NK-92 (cell line): Measurements from ENCODE around the gene PPP4R1.
"Not testable (repeated sequence)": the region's sequence is repeated elsewhere in the genome, so short reads cannot be mapped to it uniquely, and the experiment has no call there.

Source experiments
- DNase-seq: peaks from one replicate; lab custom pipeline; 2025; ENCODE audit not compliant: unreplicated experiment; lab: John Stamatoyannopoulos, UW

Gene PPP4R1

DNA sequence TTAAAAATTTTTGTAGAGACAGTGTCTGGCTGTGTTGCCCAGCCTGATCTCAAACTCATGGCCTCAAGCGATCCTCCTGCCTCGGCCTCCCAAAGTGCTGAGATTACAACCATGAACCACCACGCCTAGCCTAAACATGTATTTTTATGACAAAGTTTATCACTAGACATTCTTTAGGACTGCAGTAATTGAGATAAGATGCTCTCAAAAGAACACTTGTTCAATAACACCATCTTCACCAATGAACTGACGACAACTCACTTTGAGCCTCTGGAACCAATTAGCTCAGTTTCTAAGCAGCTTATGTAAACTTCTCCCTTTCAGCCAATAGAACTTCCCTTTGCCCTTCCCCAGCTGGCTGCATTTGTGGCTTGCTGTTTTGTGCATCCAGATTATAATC, 15.3 kb upstream of the PPP4R1 start:
- DNase-seq, result no peak

DNA sequence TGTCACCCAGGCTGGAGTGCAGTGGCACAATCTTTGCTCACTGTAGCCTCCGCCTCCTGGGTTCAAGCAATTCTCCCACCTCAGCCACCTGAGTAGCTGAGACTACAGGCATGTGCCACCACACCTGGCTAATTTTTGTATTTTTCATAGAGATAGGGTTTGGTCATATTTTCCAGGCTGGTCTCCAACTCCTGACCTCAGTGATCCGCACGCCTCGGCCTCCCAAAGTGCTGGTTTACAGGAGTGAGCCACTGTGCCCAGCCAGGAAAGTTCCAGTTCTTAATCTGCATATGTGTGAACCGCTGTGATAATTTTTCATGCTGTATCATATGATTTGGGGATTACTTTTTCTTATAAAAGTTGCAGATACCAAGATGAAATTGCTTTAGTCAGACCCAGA, 14.6 kb upstream of the PPP4R1 start:
- DNase-seq, result no peak

- no peak for DNase-seq
These were observed 13.3 kb upstream of the PPP4R1 start for GRCh38 chr18:9627642-9628041.

DNA sequence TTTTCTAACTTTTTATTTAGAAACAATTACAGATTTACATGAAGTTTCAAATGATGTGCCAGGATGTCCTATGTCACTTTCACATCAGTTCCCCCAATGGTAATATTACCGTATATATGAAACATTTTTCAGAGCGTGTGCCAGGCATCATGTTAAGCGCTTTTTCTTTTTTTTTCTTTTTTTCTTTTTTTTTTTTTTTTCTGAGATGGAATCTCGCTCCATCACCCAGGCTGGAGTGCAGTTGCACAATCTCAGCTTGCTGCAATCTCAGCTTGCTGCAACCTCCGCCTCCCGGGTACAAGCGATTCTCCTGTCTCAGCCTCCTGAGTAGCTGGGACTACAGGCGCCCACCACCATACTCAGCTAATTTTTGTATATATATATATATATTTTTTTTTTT, 5.6 kb upstream of the PPP4R1 start:
- DNase-seq, result no peak

- no peak for DNase-seq
These were observed 5.2 kb upstream of the PPP4R1 start for GRCh38 chr18:9619545-9619944.

GRCh38 chr18:9619056-9619455, 4.7 kb upstream of the PPP4R1 start:
- no peak for DNase-seq

DNA sequence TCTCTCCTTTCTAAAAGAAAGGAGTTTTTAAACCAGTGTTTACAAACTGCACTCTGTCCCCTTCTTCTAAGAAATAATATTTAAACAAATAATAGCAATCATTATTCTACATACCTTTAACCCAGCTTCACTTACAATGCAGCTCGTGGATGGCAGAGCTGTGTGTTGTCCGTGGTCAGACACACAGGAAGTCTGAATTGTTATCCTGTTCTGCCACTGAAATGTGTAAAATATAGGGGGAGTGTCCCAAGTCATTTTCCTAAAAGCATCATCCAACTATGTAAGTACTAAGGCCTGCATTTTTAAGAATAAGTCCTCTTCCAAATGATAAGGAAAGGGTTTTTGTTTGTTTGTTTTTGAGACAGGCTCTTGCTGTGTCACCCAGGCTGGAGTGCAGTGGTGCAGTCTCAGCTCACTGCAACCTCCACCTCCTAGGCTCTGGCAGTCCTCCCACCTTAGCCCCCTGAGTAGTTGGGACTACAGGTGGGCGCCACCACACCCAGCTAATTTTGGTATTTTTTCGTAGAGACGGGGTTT, 2.7 kb upstream of the PPP4R1 start:
- no peak for DNase-seq

- no peak for DNase-seq
These were observed 1.7 kb upstream of the PPP4R1 start for GRCh38 chr18:9616049-9616448.

DNA sequence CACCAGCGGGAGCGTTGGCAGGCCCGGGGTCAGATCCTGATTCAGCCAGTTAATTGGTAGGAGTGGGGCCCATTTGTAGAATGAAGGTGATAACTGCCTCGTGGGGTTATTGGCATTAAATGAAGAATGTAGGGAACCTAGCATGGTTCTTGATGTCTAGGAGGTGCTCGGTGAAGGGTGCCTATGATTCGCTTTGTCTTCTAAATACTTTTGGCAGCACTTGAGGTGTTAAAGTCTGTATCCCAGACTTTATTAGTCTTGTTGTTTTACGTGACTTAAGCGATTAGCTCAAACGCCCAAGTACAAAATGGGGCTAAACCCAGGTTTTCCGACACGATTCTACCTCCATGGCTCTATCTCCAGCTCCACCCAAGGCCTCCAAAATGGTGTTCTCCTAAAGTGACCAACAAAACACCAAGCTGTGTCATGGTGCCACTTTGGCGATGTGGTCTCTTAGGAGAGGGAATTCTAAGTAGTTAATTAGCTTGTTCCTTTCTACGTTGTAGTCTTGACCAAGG, 980 bp upstream of the PPP4R1 start:
- DNase-seq, result no peak

- no peak for DNase-seq
These were observed 584 bp downstream of the PPP4R1 start for GRCh38 chr18:9613550-9614400.

DNA sequence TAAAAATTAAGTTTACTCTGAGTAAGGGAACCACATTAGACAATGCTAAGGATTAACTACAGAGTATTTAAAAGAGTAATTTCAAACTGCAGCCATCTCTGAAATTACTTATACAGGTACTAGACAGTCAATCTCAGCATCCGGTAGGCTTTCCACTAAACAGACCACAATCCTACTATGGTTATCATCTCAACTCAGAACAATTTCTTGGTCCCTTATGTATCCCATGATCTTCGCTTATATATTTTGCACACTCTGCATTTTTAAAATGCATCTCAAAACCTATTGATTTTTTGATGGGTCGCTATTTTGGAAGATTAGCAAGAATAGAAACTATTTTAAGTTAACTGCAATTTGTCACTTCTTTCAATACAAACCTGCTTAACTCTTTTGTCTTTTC, 1.4 kb downstream of the PPP4R1 start:
- no peak for DNase-seq

DNA sequence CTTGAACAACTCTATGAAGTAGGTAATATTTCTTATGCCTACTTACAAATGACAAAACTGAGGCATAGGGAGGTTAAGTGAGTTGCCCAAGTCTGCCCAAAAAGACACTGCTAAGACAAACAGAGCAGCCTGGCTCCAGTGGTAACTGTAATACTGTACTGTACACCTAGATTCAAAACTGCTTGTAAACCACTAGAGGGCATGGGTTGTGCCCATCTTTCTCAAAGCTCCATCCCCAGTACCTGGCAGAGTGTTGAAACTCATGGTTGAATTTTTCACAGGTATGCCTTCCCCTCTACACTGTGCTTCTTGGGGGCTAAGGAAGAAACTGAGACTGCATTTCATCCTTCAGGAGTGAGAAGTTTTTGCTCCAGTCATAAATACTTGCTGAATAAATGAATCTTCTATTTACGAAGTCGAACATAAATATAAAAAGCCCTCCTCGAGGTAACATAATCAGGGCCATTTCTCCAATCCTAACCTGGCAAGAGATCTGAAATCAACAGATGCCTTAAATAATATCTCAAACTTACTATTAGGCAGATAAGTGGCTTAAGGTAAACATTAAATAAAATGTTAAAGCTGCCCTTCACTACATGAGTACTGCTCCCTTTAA, 2.0 kb downstream of the PPP4R1 start:
- DNase-seq, result no peak

GRCh38 chr18:9609190-9609589, 5.2 kb downstream of the PPP4R1 start:
- no peak for DNase-seq

GRCh38 chr18:9608728-9609127, 5.6 kb downstream of the PPP4R1 start:
- DNase-seq, result no peak

- no peak for DNase-seq
These were observed 6.1 kb downstream of the PPP4R1 start for GRCh38 chr18:9608298-9608697.

DNA sequence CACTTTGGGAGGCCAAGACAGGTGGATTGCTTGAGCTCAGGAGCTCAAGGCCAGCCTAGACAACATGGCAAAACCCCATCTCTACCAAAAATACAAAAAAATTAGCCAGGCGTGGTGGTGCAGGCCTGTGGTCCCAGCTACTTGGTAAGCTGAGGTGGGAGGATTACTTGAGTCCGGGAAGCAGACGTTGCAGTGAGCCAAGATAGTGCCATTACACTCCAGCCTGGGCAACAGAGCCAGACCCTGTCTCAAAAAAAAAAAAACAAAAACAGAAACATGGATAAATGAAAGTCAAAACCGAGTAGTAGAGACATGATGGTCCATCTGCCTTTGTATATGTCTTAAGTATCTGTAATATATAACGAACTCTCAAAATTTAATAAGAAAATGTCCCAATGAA, 7.2 kb downstream of the PPP4R1 start:
- DNase-seq, result not testable (repeated sequence)

- DNase-seq, result no peak
These were observed 8.3 kb downstream of the PPP4R1 start for GRCh38 chr18:9606039-9606438.

- DNase-seq, result no peak
These were observed 10.0 kb downstream of the PPP4R1 start for GRCh38 chr18:9604348-9604747.

GRCh38 chr18:9599328-9599727, 15.0 kb downstream of the PPP4R1 start:
- no peak for DNase-seq

DNA sequence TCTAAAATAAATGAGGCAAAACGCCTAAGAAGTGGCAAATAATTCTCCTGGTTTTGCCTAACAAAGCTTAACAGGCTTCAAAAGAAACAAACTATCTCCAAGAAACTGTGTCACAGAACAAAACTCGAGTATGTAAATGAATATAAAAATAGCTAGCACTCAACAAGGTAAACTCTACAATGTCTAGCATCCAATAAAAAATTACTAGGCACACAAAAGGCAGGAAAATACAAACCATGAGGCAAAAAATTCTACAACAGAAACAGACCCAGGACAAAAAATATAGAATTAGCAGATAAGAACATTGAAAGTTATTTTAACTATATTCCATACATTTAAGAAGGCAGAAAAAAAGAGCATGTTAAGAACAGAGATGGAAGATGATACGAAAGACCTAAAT, 16.8 kb downstream of the PPP4R1 start:
- no peak for DNase-seq

- no peak for DNase-seq
These were observed 17.4 kb downstream of the PPP4R1 start for GRCh38 chr18:9596843-9597526.

DNA sequence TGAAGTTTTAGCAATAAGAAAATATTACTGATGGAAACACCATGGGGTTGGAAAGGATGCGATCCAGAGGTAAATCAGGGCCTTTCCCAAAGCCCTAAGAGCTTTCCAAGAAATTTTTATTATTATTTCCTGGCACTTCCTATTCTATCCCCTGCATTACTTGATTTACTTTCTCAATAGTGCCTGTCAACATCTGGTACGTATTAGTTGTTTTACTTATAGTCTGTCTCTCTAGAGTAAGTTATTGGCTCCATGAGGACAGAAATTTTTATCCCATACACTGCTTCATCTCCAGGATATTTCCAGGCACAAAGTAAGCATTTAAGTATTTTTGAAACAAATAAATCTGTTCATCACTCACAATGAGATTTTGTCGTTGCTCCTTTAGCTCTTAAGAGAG, 18.1 kb downstream of the PPP4R1 start:
- no peak for DNase-seq
